Superior temporal gyrus (tissue), 1 donor: ENCODE data around the gene PRRT2.

ENCODE experiments used
- DNase-seq: peaks from one replicate; pipeline ENCODE4 v3.0.0-alpha.2; 2016; ENCODE audit errors: extremely low spot score

The PRRT2 gene

DNA sequence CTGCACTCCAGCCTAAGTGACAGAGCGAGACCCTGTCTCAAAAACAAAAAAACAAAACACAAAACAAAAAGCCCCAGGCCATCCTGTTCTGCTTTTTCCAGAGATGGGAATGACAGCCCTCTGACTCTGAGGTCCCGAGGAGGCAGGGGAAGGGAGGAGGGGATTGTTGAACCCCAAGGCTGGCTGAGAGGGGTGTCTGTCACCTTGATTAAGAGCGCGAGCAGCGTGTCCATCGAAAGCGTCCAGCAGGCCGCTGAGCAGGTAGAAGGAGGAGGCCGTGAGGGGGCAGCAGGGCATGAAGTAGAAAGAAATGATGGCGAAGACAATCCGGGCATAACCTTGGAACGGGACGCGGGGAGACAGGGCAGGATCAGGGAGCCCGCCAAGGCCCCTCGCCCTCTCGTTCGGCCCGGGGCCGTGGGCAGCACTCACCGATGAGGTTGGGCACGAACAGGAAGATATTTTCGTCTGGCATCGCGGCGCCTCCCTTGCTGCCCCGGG lies 50.4 kb downstream of the PRRT2 start:
- DNase-seq = peak; percentile 24

DNA sequence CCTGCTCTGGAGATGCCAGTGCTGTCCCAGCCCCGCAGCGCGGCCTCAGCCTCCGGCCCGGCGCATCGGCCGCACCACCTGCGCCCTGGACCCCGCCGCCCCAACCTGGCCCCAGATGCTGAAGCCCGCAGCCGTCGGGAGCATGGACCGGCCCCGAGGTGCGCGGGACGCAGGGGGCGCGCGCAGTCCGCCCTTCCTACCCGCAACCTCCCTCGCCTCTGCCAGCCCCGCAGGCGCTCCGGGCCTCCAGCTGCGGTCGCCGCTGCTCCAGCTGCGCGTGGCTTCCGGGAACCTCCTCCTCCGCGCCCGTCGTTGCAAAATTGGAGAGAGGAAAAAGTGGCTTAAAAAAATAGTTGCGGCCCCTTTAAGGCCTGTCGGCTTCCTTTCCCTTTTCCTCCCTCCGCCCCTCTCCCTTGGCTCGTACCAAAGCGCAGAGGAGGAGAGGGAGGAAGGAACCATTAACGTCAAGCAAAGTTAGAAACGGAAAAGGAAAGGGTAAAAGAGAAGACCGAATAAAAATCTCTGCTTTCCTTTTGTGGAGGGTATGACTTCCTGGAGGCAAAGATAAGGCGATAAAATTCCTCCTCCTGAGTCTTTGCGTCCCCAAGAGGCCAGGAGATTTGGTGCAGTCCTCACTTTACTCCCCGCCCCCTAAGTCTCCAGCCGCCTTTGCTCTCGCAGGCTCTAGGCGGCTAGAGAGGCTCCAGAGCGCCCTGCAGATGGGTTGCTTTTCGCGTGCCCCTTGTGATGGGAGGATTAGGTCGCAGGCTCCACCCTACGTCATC lies 51.1 kb downstream of the PRRT2 start, which contains the start of gene CDIPT:
CDIPT (minus strand) TSS at position 343 of the 785 bp plus-strand sequence. CDS start 369 bp downstream, outside the sequence.
- DNase-seq = peak; percentile 99

DNA sequence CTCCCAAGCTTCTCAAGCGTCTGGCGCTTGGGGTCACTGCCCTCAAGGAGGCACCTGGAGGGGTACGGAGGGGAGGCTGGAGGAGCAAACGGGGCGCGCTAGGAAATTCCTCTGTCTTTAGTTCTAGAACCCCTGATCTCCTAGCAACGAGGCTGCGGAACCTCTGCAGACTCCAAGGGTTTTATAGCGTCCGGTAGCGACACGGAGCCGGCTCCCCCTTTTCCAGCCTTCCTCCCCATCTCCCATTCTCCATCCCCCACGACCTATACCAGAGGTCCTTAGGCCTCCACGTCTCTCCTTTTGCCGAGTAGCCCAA lies 51.6 kb downstream of the PRRT2 start:
- no peak for DNase-seq

DNA sequence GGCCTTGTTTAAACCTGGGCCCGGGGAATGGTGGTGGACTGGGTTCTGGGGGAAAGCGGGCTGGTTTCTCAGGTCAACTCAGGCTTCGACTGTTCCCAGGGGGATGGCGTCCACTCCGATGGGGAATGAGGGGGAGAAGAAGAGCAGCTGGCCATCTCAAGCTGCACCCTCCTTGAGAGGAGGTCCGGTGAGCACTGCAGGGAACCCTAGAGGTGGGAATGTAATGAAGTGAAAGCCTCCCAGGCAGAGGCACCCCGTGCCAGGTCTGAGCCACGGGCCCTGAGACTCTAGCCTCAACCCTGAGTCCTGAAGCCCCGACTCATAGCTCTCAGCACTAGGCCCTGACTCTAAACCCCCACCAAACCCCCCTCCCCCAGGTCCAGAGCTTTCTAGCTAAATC lies 52.2 kb downstream of the PRRT2 start:
- DNase-seq = no peak
